ENCODE measurements around the gene AKAP8L. TPM values are rescaled to one million over a fixed set of nuclear protein-coding genes. Genes with fewer than 3 reads are reported as not detected.

AKAP8L gene
- total and polyA plus RNA-seq, 2 donors (not counting 1 experiment from before 2014, with no cell fraction given): 184 to 211 TPM

- DNase-seq (peak; percentile 83), ATAC-seq (ENCODE audit: low read depth) (peak; percentile 54)
- Histone ChIP-seq H3K9me3 (ENCODE audit: control extremely low read depth in 1 of 3, control insufficient read depth in 2 of 3, insufficient read depth in 1 of 3, low read length in 2 of 3) (peaks cover 0 to 3% (median 0%) of the 10 kb centered on the region in 3 donors), H3K4me1 (ENCODE audit: control insufficient read depth in 2 of 2, insufficient read depth in 2 of 2, low read length in 2 of 2) (peaks cover 50 to 70% of the 10 kb centered on the region in 2 donors), H3K79me2 (ENCODE audit: control insufficient read depth, insufficient read depth, low read length) (peaks cover 85% of the 10 kb centered on the region), H4K20me1 (ENCODE audit: control insufficient read depth, insufficient read depth, low read length, poor library complexity, severe bottlenecking) (peaks cover 43% of the 10 kb centered on the region), H3K4me2 (replicated peaks; ENCODE audit: low read depth, low read length, poor library complexity, severe bottlenecking) (peak overlapping the region; percentile 88), H3K4me3 (ENCODE audit: control extremely low read depth in 1 of 5, extremely low read depth in 1 of 5, insufficient read depth in 1 of 5, low read depth in 2 of 5, low read length in 4 of 5) (peak overlapping the region; percentile 78 to 93 (median 85)), H3K9ac (ENCODE audit: low read length) (peak overlapping the region; percentile 76), H3K27ac (ENCODE audit: low read length in 2 of 2) (peak overlapping the region; percentile 82 to 90), H2AFZ (ENCODE audit: insufficient read depth, low read depth, low read length, poor library complexity, severe bottlenecking) (no peak overlapping the region), H3K27me3 (replicated peaks in 1 of 4; ENCODE audit: control extremely low read depth in 1 of 4, control insufficient read depth in 3 of 4, insufficient read depth in 4 of 4, low read length in 3 of 4) (no peaks in the 10 kb centered on the region), H3K36me3 (replicated peaks in 1 of 2; ENCODE audit: control extremely low read depth in 1 of 2, control insufficient read depth in 1 of 2, extremely low read depth in 1 of 2, insufficient read depth in 2 of 2, low read length in 1 of 2) (peaks cover 0 to 2% of the 10 kb centered on the region in 2 experiments)
- peaks cover 60% of the 10 kb centered on the region for H3K4me1 Mint-ChIP-seq
- H3K27me3 Mint-ChIP-seq: no peaks in the 10 kb centered on the region
- H3K4me3 Mint-ChIP-seq: peak overlapping the region; percentile 97
- H3K27ac Mint-ChIP-seq: peak overlapping the region; percentile 96
- CTCF ChIA-PET: interaction anchor here (2.6 kb wide), 2 partner anchors 43 to 48 kb away, joined by 14 to 17 read pairs; partner anchors contain the start of gene AKAP8
- TF ChIP-seq CTCF (IDR thresholded peaks at IDR 0.05): no peak
- POLR2A ChIA-PET: interaction anchor here (0.6 to 2.8 kb wide), 5 partner anchors 14 to 1017 kb away, joined by 3 to 58 read pairs (median 3); partner anchors contain the start of gene AKAP8
- intact Hi-C loops (cut with micrococcal nuclease): loop anchor here (1.0 to 5.0 kb wide), 4 partner anchors 48 to 204 kb away; partner anchors contain the start of gene AKAP8
- H3K9me3 Mint-ChIP-seq (ENCODE audit: insufficient read depth): no peaks in the 10 kb centered on the region
- under 1% methylated on average over 115 of the region's 122 CpGs for WGBS (ENCODE audit: insufficient coverage)
Observed at GRCh38 chr19:15331419-15332310, 87.1 kb downstream of the AKAP8L start.
